HG03103 (cell line): ENCODE data around the gene HELZ.

Source experiments
- ATAC-seq: cut with Tn5 transposase; IDR thresholded peaks from one replicate; pipeline ENCODE4 v1.9.1; 2021; ENCODE audit warnings: low read depth; ENCODE audit not compliant: unreplicated experiment

The HELZ gene

GRCh38 chr17:67035131-67036083 is 209.6 kb downstream of the HELZ start:
- ATAC-seq: no peak

DNA sequence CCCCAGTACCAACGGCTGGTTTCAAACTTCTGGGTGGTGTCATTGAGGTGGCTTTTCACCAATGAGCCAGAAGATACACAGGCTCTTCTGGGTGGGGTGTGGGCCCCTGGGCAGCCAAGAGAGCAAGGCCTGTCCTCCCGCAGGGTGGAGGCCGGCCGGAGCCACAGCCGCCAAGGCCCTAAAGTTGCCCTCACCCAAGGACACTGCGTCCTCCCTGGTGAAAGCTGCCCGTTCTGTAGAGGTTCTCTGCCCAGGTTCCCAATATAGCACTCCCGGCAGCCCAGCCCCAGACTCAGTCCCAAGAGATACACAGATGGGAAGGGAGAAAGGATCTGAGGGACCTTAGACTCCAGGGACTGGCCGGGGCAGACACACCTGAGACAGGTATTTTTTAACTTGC is 211.4 kb downstream of the HELZ start:
- no peak for ATAC-seq

DNA sequence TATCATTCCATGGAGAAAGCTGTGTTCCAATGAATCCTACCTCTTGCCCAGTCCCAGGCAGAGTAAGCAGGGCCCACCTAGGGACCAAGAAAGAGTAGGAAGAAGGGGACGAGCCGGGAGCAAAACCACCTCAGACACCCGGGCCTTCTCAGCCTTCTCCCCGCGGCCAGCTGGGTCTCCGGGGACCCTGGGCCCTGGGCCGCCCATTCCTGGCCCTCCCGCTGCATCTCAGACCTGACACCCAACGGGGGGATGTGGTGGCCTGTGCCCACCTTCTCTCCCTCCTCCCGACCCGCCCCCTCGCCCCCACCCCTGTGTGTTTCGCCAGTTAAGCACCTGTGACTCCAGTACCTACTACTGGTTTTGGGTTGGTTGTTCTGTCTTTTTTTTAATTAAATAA is 212.0 kb downstream of the HELZ start:
- no peak for ATAC-seq

DNA sequence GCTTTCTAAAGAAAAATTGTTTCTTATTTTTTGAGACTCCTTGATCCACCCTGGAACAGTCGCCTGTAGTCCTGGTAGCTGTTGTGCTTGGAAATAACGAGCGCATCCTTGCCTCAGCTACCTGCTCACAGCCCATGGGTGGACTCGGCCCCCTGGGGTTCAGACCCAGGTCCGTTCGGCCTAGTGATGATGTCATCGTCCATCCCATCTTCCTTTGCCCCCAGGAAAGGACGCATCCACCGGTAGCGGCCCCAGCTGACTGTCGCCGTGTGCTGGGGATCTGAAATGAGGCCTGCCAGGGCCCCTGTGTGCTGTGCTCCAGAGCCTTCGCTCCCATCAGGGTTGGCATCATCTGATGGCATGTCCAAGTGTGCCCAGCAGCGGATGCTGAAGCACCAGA is 212.6 kb downstream of the HELZ start:
- ATAC-seq: no peak

- ATAC-seq: no peak
These were observed 214.4 kb downstream of the HELZ start for GRCh38 chr17:67030641-67031040.

DNA sequence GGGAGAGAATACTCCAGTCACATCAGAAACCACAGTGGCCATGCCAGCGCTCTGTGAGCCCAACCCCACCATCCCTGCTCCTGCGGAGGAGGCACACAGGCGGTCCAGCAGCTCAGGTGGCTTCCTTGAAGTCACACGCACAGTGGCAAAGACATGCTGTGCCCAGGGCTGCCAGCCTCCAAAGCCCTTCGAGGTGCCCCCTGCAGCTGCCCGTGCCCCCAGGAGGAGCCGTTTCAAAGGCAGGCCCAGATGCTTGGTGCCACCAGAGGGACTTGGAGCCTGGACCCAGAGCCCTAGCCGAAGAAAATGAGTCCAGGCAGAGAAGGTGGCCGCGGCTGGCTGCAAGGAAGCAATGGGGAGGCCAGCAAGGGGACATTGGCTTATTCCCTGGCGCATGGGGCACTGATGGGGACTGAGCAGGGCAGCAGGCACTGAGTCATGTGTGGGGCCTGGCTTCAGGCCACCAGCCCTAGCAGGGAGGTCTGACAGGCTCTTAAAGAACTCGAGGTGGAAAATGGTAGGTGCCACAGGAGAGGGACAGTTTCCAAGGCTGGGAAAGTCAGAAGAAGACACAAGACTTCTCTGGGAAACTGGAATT is 217.9 kb downstream of the HELZ start:
- no peak for ATAC-seq

GRCh38 chr17:67026341-67026740 is 218.7 kb downstream of the HELZ start:
- no peak for ATAC-seq

- no peak for ATAC-seq
These were observed 219.7 kb downstream of the HELZ start for GRCh38 chr17:67025216-67025792.

DNA sequence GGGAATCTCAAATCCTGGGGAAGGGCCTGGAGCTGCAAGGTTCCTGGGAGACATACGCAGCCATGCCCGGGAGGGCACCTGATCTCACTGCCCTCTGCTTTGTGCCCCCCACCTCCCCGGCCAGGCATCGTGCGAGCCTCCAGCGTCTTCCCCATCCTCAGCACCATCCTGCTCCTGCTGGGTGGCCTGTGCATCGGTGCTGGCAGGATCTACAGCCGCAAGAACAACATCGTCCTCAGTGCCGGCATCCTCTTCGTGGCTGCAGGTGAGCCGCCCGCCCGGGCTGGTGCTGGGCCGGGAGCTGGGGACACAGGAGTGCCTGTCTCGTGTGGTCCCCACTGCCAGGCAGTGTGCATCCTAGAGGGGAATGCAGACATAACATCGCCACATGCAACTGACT is 220.3 kb downstream of the HELZ start:
- ATAC-seq: no peak

DNA sequence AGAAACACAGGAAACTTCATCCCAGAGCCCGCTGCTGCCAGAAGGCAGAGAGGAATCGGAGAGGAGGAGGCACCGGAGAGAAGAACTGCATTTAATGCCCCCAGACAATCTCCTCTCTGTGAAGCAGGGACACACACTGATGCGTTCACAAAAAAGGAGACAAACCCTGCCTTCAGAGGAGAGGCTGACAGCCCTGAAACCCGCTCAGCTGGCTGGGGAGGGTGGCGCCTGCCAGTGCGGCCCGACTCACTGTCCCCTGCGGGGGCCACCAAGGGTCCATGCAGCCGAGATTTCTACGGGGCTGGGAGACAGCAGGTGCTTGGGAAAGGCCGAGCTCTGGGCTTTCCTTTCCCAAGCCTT is 222.6 kb downstream of the HELZ start:
- no peak for ATAC-seq

DNA sequence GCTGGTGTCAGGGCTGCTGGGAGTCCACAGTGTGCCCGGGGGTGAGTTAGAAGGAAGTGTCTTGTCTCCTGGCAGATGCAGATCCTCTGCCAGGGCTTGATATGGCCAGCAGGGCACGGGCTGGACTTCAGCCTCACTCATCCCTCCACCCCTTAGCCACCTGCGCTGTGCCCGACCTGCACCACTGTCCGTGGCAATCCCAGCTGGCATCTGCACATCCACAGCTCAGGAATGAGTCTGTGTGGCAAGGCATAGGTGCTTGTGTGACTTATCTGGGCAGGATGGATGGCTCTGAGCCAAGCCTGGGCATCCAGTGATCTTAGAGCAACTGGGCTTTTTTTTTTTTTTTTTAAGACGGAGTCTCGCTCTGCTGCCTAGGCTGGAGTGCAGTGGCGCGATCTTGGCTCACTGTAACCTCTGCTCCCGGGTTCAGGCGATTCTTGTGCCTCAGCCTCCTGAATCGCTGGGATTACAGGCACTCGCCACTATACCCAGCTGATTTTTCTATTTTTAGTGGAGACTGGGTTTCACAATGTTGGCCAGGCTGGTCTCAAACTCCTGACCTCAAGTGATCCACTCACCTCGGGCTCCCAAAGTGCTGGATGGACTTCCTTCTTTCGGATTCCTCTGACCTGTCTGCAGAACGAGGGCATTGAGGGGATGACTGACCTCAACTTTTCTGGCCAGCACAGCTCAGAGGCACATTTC is 223.1 kb downstream of the HELZ start:
- no peak for ATAC-seq

DNA sequence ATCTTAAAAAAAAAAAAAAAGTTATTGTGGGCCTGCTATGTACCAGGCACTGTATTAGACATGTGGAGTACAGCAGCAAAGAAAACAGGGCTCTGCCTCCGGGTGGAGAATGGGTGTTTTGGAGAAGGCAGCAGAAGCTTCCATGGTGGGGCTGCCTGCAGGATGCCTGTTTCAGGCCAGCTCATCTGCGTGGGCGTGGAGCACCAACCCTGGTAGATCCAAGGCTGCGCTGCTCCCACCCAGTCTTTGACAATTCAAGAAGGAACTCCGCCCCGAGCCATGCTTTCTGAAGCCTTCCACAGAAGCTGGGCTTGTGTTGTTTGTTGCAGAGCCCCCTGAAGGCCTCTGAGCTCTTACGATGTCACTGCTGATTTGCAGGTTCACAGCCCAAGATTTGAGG is 223.8 kb downstream of the HELZ start:
- no peak for ATAC-seq
